ENCODE measurements around the gene HPSE2.

DNA sequence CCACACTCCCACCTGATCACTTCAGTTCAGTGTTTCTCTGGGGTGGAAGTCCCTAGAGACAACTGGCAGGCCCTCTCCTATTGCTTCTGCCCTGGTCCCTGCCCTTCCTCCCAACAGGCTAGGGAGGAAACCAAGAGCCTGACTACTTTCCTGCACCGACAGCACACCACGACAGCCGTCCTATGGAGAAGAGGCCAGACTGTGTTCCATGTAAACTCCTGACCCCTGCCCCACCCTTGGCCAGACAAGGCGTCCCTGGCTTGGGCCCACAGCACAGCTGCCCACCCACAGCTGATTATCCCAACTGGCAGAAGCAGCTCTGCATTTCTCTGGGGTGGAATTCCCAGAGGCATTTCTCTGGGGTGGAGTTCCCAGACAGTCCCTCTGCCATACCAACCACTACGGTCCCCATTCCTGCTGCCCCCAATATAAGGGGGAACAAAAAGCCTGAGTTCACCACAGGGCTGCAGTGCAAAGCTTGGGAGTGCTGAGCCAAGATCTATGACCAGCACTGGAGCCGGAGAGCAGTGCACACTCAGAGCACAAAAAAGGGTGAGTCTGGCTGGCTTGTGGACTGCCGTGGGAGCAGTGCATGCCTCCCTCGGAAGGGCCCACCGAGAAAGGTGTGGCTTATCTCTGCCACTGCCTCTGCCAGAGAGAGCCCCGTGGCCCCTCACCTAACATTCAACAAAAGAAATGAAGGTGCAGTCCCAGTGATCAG lies 193.4 kb downstream of the HPSE2 start:
- TF ChIP-seq, protein P1, sequence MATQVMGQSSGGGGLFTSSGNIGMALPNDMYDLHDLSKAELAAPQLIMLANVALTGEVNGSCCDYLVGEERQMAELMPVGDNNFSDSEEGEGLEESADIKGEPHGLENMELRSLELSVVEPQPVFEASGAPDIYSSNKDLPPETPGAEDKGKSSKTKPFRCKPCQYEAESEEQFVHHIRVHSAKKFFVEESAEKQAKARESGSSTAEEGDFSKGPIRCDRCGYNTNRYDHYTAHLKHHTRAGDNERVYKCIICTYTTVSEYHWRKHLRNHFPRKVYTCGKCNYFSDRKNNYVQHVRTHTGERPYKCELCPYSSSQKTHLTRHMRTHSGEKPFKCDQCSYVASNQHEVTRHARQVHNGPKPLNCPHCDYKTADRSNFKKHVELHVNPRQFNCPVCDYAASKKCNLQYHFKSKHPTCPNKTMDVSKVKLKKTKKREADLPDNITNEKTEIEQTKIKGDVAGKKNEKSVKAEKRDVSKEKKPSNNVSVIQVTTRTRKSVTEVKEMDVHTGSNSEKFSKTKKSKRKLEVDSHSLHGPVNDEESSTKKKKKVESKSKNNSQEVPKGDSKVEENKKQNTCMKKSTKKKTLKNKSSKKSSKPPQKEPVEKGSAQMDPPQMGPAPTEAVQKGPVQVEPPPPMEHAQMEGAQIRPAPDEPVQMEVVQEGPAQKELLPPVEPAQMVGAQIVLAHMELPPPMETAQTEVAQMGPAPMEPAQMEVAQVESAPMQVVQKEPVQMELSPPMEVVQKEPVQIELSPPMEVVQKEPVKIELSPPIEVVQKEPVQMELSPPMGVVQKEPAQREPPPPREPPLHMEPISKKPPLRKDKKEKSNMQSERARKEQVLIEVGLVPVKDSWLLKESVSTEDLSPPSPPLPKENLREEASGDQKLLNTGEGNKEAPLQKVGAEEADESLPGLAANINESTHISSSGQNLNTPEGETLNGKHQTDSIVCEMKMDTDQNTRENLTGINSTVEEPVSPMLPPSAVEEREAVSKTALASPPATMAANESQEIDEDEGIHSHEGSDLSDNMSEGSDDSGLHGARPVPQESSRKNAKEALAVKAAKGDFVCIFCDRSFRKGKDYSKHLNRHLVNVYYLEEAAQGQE (IDR thresholded peaks at IDR 0.05; ENCODE audit: insufficient read depth in 1 of 2, low read depth in 2 of 2, low read length in 1 of 2) = no peak
- TF ChIP-seq, protein P2, sequence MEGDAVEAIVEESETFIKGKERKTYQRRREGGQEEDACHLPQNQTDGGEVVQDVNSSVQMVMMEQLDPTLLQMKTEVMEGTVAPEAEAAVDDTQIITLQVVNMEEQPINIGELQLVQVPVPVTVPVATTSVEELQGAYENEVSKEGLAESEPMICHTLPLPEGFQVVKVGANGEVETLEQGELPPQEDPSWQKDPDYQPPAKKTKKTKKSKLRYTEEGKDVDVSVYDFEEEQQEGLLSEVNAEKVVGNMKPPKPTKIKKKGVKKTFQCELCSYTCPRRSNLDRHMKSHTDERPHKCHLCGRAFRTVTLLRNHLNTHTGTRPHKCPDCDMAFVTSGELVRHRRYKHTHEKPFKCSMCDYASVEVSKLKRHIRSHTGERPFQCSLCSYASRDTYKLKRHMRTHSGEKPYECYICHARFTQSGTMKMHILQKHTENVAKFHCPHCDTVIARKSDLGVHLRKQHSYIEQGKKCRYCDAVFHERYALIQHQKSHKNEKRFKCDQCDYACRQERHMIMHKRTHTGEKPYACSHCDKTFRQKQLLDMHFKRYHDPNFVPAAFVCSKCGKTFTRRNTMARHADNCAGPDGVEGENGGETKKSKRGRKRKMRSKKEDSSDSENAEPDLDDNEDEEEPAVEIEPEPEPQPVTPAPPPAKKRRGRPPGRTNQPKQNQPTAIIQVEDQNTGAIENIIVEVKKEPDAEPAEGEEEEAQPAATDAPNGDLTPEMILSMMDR (IDR thresholded peaks at IDR 0.05) = no peak
- no peak for TF ChIP-seq SIN3A (IDR thresholded peaks at IDR 0.05; ENCODE audit: borderline replicate concordance, insufficient read depth, low read depth, low read length)
